Activated CD4-positive, alpha-beta T cell treated with anti-CD3 and anti-CD28 coated beads, Interleukin-2, amount 10 ng/mL, durations not matched to agents 24 days and 14 days (primary cell): ENCODE results near the gene PMP22. TPM values are rescaled to one million over a fixed set of nuclear protein-coding genes. Genes with fewer than 3 reads are reported as not detected.

Experiments
- DNase-seq: peaks from one replicate; pipeline ENCODE4 v3.0.0; 2022
- H3K27ac Mint-ChIP-seq: one replicate; pipeline ENCODE4 v1.8.0; 2022; ENCODE audit warnings: mild to moderate bottlenecking, mixed read lengths
- H3K27me3 Mint-ChIP-seq: one replicate; pipeline ENCODE4 v1.8.0; 2022; ENCODE audit warnings: mixed read lengths
- H3K36me3 Mint-ChIP-seq: one replicate; pipeline ENCODE4 v1.8.0; 2022; ENCODE audit warnings: low read depth, mild to moderate bottlenecking, mixed read lengths
- H3K4me1 Mint-ChIP-seq: one replicate; pipeline ENCODE4 v1.8.0; 2021; ENCODE audit warnings: mixed read lengths
- H3K4me3 Mint-ChIP-seq: one replicate; pipeline ENCODE4 v1.8.0; 2022; ENCODE audit warnings: mild to moderate bottlenecking, moderate library complexity, mixed read lengths
- H3K9me3 Mint-ChIP-seq: one replicate; pipeline ENCODE4 v1.8.0; 2021; ENCODE audit warnings: mixed read lengths
- intact Hi-C: fragments of 100-400 bp; cut with micrococcal nuclease; formaldehyde crosslinking; loops from one replicate; pipeline ENCODE4 v1.15.1; 2023
- total RNA-seq: library from RNA; stranded (reverse); gene quantifications from 2 replicates; pipeline ENCODE4 v1.2.3, GENCODE V29; 2022

PMP22 gene
- total RNA-seq, 1 donor from 2014 or later, result 0.28 TPM

DNA sequence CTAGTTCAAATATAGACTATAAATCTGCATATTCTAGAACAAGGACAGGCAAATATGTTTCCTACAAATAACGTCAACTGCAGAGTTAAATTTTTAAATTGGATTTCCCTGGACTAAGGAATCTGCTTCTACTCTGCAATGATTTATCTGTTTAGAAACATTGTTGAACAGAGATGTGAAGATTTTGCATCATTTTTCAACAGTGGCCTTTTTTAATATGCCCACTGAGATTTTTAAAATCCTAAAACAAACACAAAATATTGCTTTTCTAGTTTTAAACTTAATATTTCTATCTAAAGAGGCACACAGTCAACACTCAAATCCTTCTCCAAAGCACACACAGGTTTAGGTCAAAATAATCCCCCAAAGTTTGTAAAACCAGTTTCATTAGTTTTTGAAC, 23.7 kb upstream of the PMP22 start:
- no peak for DNase-seq
- Mint-ChIP-seq H3K4me3 (no peak overlapping the region), H3K4me1 (no peaks in the 10 kb centered on the region), H3K9me3 (no peaks in the 10 kb centered on the region), H3K27me3 (peaks cover 4% of the 10 kb centered on the region), H3K36me3 (no peaks in the 10 kb centered on the region), H3K27ac (no peak overlapping the region)
- intact Hi-C loops, result no loop called here

DNA sequence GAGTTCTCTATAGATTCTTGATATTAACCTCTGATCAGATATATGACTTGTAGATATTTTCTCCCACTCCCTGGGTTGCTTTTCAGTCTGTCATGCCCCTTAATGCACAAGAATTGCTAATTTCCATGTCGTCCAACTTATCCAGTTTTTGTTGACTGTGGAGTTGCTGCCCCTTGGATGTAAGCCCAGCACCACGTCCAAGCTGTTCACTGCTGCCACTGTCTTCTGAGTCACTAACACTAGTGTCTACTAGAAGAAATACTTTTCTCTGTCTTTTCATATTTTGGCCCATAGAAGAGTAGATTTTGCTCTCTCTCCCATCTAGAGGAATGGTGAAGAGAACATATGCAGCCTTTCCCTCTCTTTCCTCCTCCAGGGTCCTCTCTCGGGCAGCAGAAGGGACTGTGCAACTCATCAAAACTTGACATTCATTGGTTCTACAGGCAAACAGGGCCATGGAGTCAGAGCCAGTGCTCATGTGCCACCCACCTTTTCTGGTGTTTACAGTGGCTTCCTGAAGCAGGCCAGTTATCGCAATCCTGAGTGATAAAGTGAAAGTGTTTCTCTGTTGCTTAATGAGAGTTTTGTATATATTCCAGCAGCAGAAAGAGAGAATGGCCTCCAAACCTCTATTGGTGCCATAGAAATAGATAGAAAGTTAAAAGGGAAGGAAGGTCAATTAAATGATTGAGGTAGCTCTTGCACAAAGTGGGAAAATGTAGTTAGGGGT, 22.6 kb upstream of the PMP22 start:
- H3K27me3 Mint-ChIP-seq, result peaks cover 2% of the 10 kb centered on the region
- no peak overlapping the region for H3K27ac Mint-ChIP-seq
- H3K9me3 Mint-ChIP-seq, result peaks cover 8% of the 10 kb centered on the region
- no peaks in the 10 kb centered on the region for H3K36me3 Mint-ChIP-seq
- no peak overlapping the region for H3K4me3 Mint-ChIP-seq
- intact Hi-C loops, result no loop called here
- DNase-seq, result no peak
- no peaks in the 10 kb centered on the region for H3K4me1 Mint-ChIP-seq

DNA sequence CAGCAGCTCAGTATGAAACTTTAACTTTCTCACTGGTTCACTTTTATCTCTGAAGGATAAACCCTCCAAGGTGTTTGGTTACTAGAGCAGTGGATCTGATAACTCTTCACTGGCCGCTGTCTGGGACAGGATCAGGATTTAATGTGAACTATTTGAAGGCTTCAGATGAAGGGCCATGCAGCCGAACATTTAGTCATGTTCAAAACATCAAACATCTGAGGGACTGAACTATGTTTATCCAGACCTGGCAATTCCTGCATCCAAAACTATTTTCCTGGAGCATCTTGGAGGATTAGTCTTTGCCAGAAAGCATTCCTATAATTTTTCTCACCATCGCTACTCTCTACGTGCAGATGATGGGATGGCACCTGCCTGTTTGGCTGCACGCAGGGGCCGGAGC, 20.3 kb upstream of the PMP22 start:
- Mint-ChIP-seq H3K27me3 (peaks cover 2% of the 10 kb centered on the region), H3K4me1 (peaks cover 3% of the 10 kb centered on the region), H3K36me3 (no peaks in the 10 kb centered on the region), H3K4me3 (no peak overlapping the region), H3K27ac (no peak overlapping the region), H3K9me3 (peaks cover 9% of the 10 kb centered on the region)
- DNase-seq, result no peak
- intact Hi-C loops, result no loop called here

DNA sequence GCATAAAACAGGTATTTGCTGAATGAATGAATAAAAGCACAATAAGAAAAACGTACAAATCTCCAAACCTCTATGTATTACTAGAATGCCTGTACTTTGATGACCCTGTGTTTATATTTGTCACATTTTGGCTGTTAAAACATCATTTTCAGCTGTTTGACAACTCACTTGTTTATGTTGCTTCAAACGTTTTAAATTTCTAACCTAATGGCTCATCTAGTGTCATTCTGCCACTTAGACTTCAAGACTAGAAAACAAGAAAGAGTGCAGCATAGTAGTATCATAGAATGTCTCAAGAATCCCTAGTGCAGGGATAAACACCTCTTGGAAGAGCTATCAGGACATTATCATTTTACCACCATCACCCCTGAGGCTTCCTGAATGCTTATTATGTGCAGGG, 19.4 kb upstream of the PMP22 start:
- H3K4me3 Mint-ChIP-seq, result no peak overlapping the region
- no peaks in the 10 kb centered on the region for H3K36me3 Mint-ChIP-seq
- H3K4me1 Mint-ChIP-seq, result peaks cover 3% of the 10 kb centered on the region
- intact Hi-C loops, result no loop called here
- peaks cover 9% of the 10 kb centered on the region for H3K9me3 Mint-ChIP-seq
- no peaks in the 10 kb centered on the region for H3K27me3 Mint-ChIP-seq
- H3K27ac Mint-ChIP-seq, result no peak overlapping the region
- no peak for DNase-seq

DNA sequence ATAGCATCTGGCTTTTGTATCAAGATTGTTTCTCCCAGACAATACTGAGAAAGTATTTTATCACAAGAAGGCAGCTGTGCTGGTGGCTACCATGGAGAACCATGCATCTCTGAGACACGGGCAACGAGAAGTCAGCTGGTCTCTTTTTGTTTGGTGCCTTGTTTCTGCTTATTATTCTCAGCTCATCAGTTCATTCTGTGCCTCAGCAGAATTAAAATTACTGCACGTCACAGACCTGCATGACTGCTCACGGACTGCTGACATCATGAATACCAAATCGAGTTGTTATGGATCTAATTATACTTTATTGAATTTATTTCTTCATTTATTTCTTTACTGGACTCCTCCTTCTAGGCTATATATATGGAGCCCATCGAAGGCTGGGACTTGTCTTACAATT, 19.0 kb upstream of the PMP22 start:
- H3K9me3 Mint-ChIP-seq, result peaks cover 9% of the 10 kb centered on the region
- no peak overlapping the region for H3K27ac Mint-ChIP-seq
- no peak overlapping the region for H3K4me3 Mint-ChIP-seq
- peaks cover 3% of the 10 kb centered on the region for H3K4me1 Mint-ChIP-seq
- no peaks in the 10 kb centered on the region for H3K36me3 Mint-ChIP-seq
- H3K27me3 Mint-ChIP-seq, result no peaks in the 10 kb centered on the region
- no peak for DNase-seq
- intact Hi-C loops, result no loop called here

DNA sequence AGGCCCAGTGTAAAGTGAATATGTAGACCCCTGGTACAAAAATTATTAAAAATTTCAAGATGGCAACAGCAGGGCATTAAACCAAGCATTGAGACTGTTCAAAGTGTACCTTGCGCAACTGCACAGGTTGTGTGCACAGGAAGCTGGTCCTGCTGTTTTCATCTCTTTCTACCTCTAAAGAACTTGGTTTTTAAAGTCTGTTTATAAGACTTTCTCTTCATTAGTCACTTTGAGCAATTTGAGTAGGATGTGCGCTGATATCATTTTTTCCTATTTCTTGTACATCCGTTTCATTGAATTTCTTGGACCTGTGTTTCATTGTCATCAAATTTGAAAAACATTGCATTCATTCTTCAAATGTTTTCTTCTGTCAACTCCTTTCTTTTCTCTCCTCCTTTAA, 16.8 kb upstream of the PMP22 start:
- Mint-ChIP-seq H3K27ac (peak overlapping the region; percentile 35), H3K4me1 (peaks cover 5% of the 10 kb centered on the region), H3K4me3 (no peak overlapping the region), H3K36me3 (no peaks in the 10 kb centered on the region), H3K9me3 (peaks cover 9% of the 10 kb centered on the region), H3K27me3 (peaks cover 2% of the 10 kb centered on the region)
- intact Hi-C loops, result no loop called here
- no peak for DNase-seq

DNA sequence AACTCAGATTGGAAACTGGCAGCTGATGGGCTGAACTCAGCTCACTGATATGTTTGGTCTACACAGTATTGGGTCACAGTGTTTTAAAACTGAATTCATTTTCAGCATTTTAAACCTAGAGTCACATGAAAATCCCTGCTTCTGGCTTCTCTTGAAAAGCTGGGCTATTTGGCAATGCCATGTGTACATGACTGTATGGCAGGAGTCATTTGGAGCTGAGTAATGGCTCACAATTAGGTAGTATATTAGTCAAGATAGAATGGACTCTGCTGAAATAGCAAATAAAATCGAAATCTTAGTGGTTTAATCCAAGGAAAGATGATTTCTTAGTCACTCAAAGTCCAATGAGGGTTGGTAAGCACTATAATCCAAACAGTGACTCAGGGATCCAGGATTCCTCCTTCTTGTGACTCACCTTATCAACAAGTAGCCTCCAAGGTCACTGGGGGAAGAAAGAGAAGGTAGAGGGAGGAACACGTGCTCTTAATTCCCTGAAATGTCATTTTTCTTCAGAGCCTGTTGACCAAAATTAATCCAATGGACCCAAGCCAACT, 13.9 kb upstream of the PMP22 start:
- H3K27ac Mint-ChIP-seq, result no peak overlapping the region
- H3K27me3 Mint-ChIP-seq, result peaks cover 2% of the 10 kb centered on the region
- H3K9me3 Mint-ChIP-seq, result peaks cover 23% of the 10 kb centered on the region
- H3K4me3 Mint-ChIP-seq, result no peak overlapping the region
- intact Hi-C loops, result no loop called here
- H3K4me1 Mint-ChIP-seq, result peaks cover 5% of the 10 kb centered on the region
- DNase-seq, result no peak
- H3K36me3 Mint-ChIP-seq, result no peaks in the 10 kb centered on the region

DNA sequence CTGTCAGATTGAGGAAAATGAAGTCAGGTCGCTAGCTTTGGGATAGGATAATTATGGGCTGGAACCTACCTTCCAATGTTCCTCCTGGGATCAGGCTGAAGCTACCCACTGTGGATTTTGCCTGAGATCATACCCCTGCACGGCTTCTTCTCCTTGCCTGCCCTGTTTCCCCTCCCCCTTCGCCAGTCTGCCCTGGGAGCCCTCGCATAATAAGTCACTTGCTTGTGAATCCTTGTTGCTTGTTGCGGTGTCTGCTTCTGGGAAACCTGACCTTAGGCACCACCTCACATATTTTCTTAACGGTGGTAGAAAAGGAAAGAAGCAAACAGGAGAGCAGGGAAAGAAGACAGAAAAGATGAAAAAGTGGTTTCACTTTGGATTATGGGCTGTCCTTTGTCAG, 13.3 kb upstream of the PMP22 start:
- Mint-ChIP-seq H3K27ac (no peak overlapping the region), H3K27me3 (peaks cover 2% of the 10 kb centered on the region), H3K4me1 (peaks cover 5% of the 10 kb centered on the region), H3K36me3 (no peaks in the 10 kb centered on the region), H3K9me3 (peaks cover 22% of the 10 kb centered on the region), H3K4me3 (no peak overlapping the region)
- DNase-seq, result no peak
- intact Hi-C loops, result no loop called here

DNA sequence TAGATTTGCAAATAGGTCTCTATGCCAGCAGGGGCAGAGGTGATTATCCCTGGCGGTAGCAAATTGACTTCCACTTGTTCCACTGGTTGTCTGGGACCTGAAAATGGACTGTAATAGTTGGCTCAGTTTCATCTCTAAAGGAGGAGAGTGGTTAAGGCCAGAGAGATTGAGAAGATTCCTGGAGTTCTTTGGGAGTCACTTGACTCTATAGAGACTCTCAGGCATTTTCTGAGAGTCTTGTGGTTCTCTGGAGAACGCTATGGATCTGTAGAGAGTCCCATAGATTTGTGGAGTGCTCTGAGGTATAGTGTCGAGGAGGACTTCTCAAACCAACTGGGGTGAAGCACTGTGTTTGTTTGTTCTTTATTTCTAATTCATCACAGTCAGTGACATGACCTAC, 8.9 kb upstream of the PMP22 start:
- H3K27ac Mint-ChIP-seq, result no peak overlapping the region
- H3K4me3 Mint-ChIP-seq, result no peak overlapping the region
- intact Hi-C loops, result no loop called here
- H3K4me1 Mint-ChIP-seq, result peaks cover 10% of the 10 kb centered on the region
- no peaks in the 10 kb centered on the region for H3K36me3 Mint-ChIP-seq
- peaks cover 5% of the 10 kb centered on the region for H3K27me3 Mint-ChIP-seq
- H3K9me3 Mint-ChIP-seq, result peaks cover 21% of the 10 kb centered on the region
- no peak for DNase-seq

DNA sequence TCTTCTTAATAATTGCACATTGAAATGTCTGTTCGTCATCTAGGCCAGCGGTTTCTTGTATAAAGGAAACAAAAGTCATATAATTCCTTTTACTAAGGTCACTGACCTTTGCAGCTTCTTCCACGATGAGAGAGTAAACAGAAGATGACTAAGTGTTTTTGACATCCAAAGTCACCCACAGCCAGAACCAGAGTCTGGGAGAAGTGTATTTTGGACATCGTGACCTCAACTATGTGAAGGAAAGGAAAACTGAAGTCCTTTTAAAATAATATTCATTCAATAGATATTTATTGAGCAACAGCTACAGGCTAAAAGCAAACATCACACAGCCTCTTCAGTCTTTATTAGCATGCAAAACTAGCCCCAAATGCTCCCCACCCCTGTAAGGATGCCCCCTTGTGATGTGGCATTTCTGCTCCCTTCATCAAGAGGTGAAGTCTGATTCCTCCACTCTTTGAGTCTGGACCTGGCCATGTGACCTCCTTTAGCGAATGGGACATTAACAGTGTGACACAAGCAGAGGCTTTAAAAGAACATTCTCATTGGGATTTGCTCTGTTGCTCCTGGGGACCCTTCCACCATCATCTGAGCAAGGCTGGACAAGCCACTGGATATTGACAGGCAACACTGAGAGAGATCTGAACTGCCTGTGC, 8.1 kb upstream of the PMP22 start:
- no peak for DNase-seq
- no peaks in the 10 kb centered on the region for H3K36me3 Mint-ChIP-seq
- H3K4me1 Mint-ChIP-seq, result peaks cover 8% of the 10 kb centered on the region
- peaks cover 21% of the 10 kb centered on the region for H3K9me3 Mint-ChIP-seq
- peaks cover 6% of the 10 kb centered on the region for H3K27me3 Mint-ChIP-seq
- H3K4me3 Mint-ChIP-seq, result no peak overlapping the region
- no peak overlapping the region for H3K27ac Mint-ChIP-seq
- intact Hi-C loops, result no loop called here

DNA sequence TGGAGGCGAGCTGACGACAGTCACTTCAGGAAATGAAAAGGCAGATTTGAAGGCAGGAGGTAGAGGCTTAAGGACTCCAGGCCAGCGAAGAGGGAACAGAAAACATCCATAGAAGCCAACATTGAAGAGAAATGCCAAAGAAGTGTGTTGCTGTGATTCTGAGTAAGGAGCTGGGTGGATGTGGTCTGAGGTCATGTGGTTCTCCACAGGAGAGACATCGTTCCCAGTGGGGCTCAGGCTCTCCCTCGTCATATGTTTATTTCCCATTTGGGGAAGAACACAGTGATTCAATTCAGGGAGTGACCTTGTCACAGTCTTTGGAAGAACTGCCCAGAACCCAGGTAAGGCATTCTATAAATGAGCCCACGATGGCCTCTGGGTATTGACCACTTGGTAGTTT, 6.6 kb upstream of the PMP22 start:
- Mint-ChIP-seq H3K27me3 (peaks cover 15% of the 10 kb centered on the region), H3K36me3 (no peaks in the 10 kb centered on the region), H3K4me1 (peaks cover 8% of the 10 kb centered on the region), H3K9me3 (peaks cover 21% of the 10 kb centered on the region), H3K4me3 (no peak overlapping the region), H3K27ac (no peak overlapping the region)
- intact Hi-C loops, result no loop called here
- no peak for DNase-seq

DNA sequence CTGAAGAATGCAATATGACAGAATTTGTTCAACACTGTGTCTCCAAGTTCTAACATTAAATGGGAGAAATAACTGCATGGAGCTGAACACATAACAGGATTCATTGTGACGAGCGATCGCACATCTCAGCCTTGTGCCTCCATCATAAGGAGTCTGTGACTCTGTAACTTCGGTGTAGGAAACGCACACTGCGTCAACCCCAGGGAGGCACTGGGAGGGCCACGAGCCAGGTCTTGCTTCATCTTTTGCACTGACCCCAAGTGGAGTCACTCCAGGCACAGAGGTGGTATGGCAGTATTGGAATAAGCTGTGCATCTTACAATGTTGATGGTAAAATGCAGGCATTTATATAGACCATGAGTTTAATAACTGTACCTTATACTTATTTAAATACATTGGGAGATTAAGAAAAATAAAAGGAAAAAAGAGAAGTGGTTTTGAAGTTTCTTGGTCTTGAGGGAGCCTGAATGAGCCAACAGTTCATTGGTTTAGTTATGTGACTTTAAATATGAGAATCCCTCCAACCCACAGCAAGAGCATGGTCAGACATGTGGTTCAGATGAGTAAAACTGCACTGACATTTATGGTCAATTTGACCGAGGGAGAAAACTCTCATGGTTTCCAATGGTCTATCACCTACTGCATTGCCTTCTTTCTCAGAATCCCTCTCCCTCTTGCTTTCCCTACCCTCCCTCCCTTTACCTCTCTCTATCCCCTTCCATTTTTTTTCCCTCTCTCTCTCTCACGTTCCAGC, 5.7 kb upstream of the PMP22 start:
- Mint-ChIP-seq H3K27ac (no peak overlapping the region), H3K9me3 (peaks cover 12% of the 10 kb centered on the region), H3K4me1 (peaks cover 8% of the 10 kb centered on the region), H3K36me3 (no peaks in the 10 kb centered on the region), H3K27me3 (peaks cover 24% of the 10 kb centered on the region), H3K4me3 (no peak overlapping the region)
- intact Hi-C loops, result no loop called here
- no peak for DNase-seq

DNA sequence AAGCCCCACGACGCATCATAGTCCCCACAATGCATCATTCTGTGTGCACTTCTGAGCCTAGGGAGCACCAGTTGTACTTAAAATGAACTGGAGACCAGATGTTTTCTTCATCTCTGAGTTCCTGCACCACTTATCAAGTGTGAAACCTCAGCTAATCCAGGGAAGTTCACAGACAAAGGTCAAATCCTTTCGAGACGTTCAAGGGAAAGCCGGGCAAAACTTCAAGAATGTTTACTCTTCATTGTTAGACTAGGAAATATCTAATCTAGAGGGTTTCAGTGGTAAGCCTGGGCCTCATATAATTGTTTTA, 4.6 kb upstream of the PMP22 start:
- no peak overlapping the region for H3K27ac Mint-ChIP-seq
- H3K4me1 Mint-ChIP-seq, result peaks cover 8% of the 10 kb centered on the region
- peaks cover 7% of the 10 kb centered on the region for H3K9me3 Mint-ChIP-seq
- H3K4me3 Mint-ChIP-seq, result no peak overlapping the region
- no peak for DNase-seq
- H3K36me3 Mint-ChIP-seq, result no peaks in the 10 kb centered on the region
- intact Hi-C loops, result no loop called here
- H3K27me3 Mint-ChIP-seq, result peaks cover 34% of the 10 kb centered on the region

DNA sequence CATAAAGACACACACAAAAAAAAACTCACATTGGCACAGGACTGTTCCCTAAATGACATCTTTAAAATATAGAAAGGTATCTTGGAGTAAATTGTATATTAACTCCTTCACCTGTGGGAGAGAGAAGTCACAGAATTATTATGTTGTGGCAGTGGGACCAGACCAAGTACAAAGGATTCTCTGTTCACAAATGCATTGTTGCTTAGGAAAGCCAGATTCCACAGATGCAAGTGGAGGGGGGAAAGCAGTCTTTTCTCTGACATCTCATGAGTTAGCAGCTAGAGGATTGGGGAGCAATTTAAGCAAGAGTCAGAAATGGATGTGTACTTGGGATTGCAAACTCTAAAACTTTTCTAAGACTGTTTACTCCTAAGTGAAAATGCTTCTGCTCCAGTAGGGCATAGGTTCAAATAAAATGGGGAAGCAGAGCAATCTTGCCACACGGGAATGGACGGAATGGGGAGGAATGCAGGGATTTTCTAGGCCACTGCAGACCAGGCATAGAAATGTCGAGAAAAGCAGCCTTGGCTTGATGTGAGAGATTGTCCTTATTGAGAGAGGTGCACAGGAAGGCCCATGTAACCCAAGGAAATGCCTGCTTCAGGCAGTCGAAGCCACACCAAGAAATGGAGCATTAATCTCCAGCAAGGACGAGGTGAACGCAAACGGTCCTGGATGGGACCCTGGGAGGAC, 4.1 kb upstream of the PMP22 start:
- Mint-ChIP-seq H3K27me3 (peaks cover 39% of the 10 kb centered on the region), H3K9me3 (peaks cover 7% of the 10 kb centered on the region), H3K4me1 (peaks cover 8% of the 10 kb centered on the region), H3K27ac (no peak overlapping the region), H3K4me3 (no peak overlapping the region), H3K36me3 (no peaks in the 10 kb centered on the region)
- DNase-seq, result no peak
- intact Hi-C loops, result no loop called here
